T-helper 17 cell (primary cell): ENCODE data around the gene CELF2. TPM values are rescaled to one million over a fixed set of nuclear protein-coding genes. Genes with fewer than 3 reads are reported as not detected.

Source experiments
- ATAC-seq: fragments of 150-1000 bp; cut with Tn5 transposase; 2 replicates; pipeline ENCODE4 v1.10.0; 2021; ENCODE audit warnings: mild to moderate bottlenecking, moderate library complexity
- DNase-seq, 3 donors: peaks; one replicate each; pipeline versions ENCODE4 v3.0.0 to v3.0.0-alpha.2; 2020 to 2021
- H3K9me3 ChIP-seq: one replicate; pipeline ENCODE4 v1.7.0; 2013; ENCODE audit warnings: low read length, mild to moderate bottlenecking; ENCODE audit not compliant: control insufficient read depth, poor library complexity, severe bottlenecking
- H3K27ac Mint-ChIP-seq: one replicate; pipeline ENCODE4 v1.8.0; 2022; ENCODE audit warnings: mild to moderate bottlenecking, moderate library complexity, mixed read lengths
- H3K27me3 Mint-ChIP-seq: one replicate; pipeline ENCODE4 v1.8.0; 2022; ENCODE audit warnings: mixed read lengths
- H3K36me3 Mint-ChIP-seq: one replicate; pipeline ENCODE4 v1.8.0; 2022; ENCODE audit warnings: low read depth, mixed read lengths
- H3K4me1 Mint-ChIP-seq: one replicate; pipeline ENCODE4 v1.8.0; 2022; ENCODE audit warnings: mild to moderate bottlenecking, mixed read lengths
- H3K4me3 Mint-ChIP-seq: one replicate; pipeline ENCODE4 v1.8.0; 2022; ENCODE audit warnings: mild to moderate bottlenecking, moderate library complexity, mixed read lengths
- total RNA-seq, 4 donors: library from RNA in 2 of 4; stranded (reverse) in 2 of 4; gene quantifications; one replicate each; pipeline ENCODE4 v1.2.3 and lab custom pipeline; 2022 to 2026

Gene CELF2
- total RNA-seq, 2 donors from 2014 or later: 201 to 202 TPM

GRCh38 chr10:11018855-11019631 is 1.4 kb downstream of the CELF2 start:
- H3K9me3 ChIP-seq: no peaks in the 10 kb centered on the region
- Mint-ChIP-seq H3K27me3 (peaks cover 76% of the 10 kb centered on the region), H3K27ac (no peak overlapping the region), H3K4me1 (peaks cover 7% of the 10 kb centered on the region), H3K4me3 (peak overlapping the region; percentile 86), H3K36me3 (peaks cover 2% of the 10 kb centered on the region)
- no peak for DNase-seq
- ATAC-seq: no peak

GRCh38 chr10:11019724-11020547 is 2.3 kb downstream of the CELF2 start:
- Mint-ChIP-seq H3K4me1 (peaks cover 7% of the 10 kb centered on the region), H3K27me3 (peaks cover 67% of the 10 kb centered on the region), H3K36me3 (peaks cover 2% of the 10 kb centered on the region), H3K27ac (no peak overlapping the region), H3K4me3 (no peak overlapping the region)
- ATAC-seq (no peak), DNase-seq (no peak)
- H3K9me3 ChIP-seq: no peaks in the 10 kb centered on the region

- Mint-ChIP-seq H3K4me1 (peaks cover 7% of the 10 kb centered on the region), H3K27ac (no peak overlapping the region), H3K27me3 (peaks cover 67% of the 10 kb centered on the region), H3K4me3 (no peak overlapping the region), H3K36me3 (peaks cover 2% of the 10 kb centered on the region)
- DNase-seq (no peak), ATAC-seq (no peak)
- no peaks in the 10 kb centered on the region for H3K9me3 ChIP-seq
Measured at GRCh38 chr10:11020548-11020942, 2.9 kb downstream of the CELF2 start.

- Mint-ChIP-seq H3K4me3 (no peak overlapping the region), H3K27ac (no peak overlapping the region), H3K36me3 (peaks cover 2% of the 10 kb centered on the region), H3K4me1 (peaks cover 7% of the 10 kb centered on the region), H3K27me3 (peaks cover 60% of the 10 kb centered on the region)
- no peak for ATAC-seq
- no peaks in the 10 kb centered on the region for H3K9me3 ChIP-seq
- DNase-seq: no peak
Measured at GRCh38 chr10:11022213-11022612, 4.5 kb downstream of the CELF2 start.

GRCh38 chr10:11023009-11023953 is 5.6 kb downstream of the CELF2 start:
- Mint-ChIP-seq H3K27ac (no peak overlapping the region), H3K27me3 (peaks cover 58% of the 10 kb centered on the region), H3K4me1 (peaks cover 7% of the 10 kb centered on the region), H3K4me3 (no peak overlapping the region), H3K36me3 (peaks cover 2% of the 10 kb centered on the region)
- no peak for DNase-seq
- H3K9me3 ChIP-seq: no peaks in the 10 kb centered on the region
- no peak for ATAC-seq

GRCh38 chr10:11024596-11024995 is 6.9 kb downstream of the CELF2 start:
- Mint-ChIP-seq H3K4me1 (peaks cover 3% of the 10 kb centered on the region), H3K36me3 (no peaks in the 10 kb centered on the region), H3K27ac (no peak overlapping the region), H3K4me3 (no peak overlapping the region), H3K27me3 (peaks cover 56% of the 10 kb centered on the region)
- no peaks in the 10 kb centered on the region for H3K9me3 ChIP-seq
- no peak for DNase-seq
- no peak for ATAC-seq

- Mint-ChIP-seq H3K27ac (no peak overlapping the region), H3K4me3 (no peak overlapping the region), H3K36me3 (no peaks in the 10 kb centered on the region), H3K4me1 (peaks cover 3% of the 10 kb centered on the region), H3K27me3 (peaks cover 45% of the 10 kb centered on the region)
- no peaks in the 10 kb centered on the region for H3K9me3 ChIP-seq
- ATAC-seq (no peak), DNase-seq (no peak)
Measured at GRCh38 chr10:11025978-11026377, 8.3 kb downstream of the CELF2 start.

- DNase-seq (no peak), ATAC-seq (no peak)
- Mint-ChIP-seq H3K36me3 (no peaks in the 10 kb centered on the region), H3K27me3 (peaks cover 43% of the 10 kb centered on the region), H3K4me3 (no peak overlapping the region), H3K4me1 (peaks cover 3% of the 10 kb centered on the region), H3K27ac (no peak overlapping the region)
- H3K9me3 ChIP-seq: no peaks in the 10 kb centered on the region
Measured at GRCh38 chr10:11026773-11027172, 9.1 kb downstream of the CELF2 start.

- Mint-ChIP-seq H3K27me3 (peaks cover 38% of the 10 kb centered on the region), H3K4me3 (no peak overlapping the region), H3K27ac (no peak overlapping the region), H3K4me1 (peaks cover 4% of the 10 kb centered on the region), H3K36me3 (no peaks in the 10 kb centered on the region)
- ATAC-seq (no peak), DNase-seq (no peak)
- no peaks in the 10 kb centered on the region for H3K9me3 ChIP-seq
Measured at GRCh38 chr10:11034762-11035161, 17.1 kb downstream of the CELF2 start.

- peaks cover 4% of the 10 kb centered on the region for H3K4me1 Mint-ChIP-seq
- no peaks in the 10 kb centered on the region for H3K36me3 Mint-ChIP-seq
- no peak for ATAC-seq
Measured at GRCh38 chr10:11035301-11035991, 17.8 kb downstream of the CELF2 start.

GRCh38 chr10:11036424-11037011 is 18.8 kb downstream of the CELF2 start:
- Mint-ChIP-seq H3K4me3 (no peak overlapping the region), H3K27me3 (peaks cover 34% of the 10 kb centered on the region), H3K27ac (no peak overlapping the region), H3K4me1 (peaks cover 4% of the 10 kb centered on the region), H3K36me3 (no peaks in the 10 kb centered on the region)
- no peaks in the 10 kb centered on the region for H3K9me3 ChIP-seq
- no peak for ATAC-seq
- no peak for DNase-seq

More at GRCh38 chr10:11035301-11035991, 17.8 kb downstream of the CELF2 start:
- H3K4me3 Mint-ChIP-seq: no peak overlapping the region
- H3K27me3 Mint-ChIP-seq: peaks cover 38% of the 10 kb centered on the region
- H3K9me3 ChIP-seq: no peaks in the 10 kb centered on the region
- DNase-seq: no peak
- H3K27ac Mint-ChIP-seq: no peak overlapping the region

- peaks cover 4% of the 10 kb centered on the region for H3K4me1 Mint-ChIP-seq
- no peak overlapping the region for H3K27ac Mint-ChIP-seq
Measured at GRCh38 chr10:11037991-11038390, 20.3 kb downstream of the CELF2 start.

More at GRCh38 chr10:11037991-11038390, 20.3 kb downstream of the CELF2 start:
- Mint-ChIP-seq H3K4me3 (no peak overlapping the region), H3K27me3 (peaks cover 41% of the 10 kb centered on the region), H3K36me3 (no peaks in the 10 kb centered on the region)
- DNase-seq (no peak), ATAC-seq (no peak)
- no peaks in the 10 kb centered on the region for H3K9me3 ChIP-seq
